Lower lobe of right lung (tissue), 2 donors: Measurements from ENCODE around the gene TRIM40. TPM values are rescaled to one million over a fixed set of nuclear protein-coding genes. Genes with fewer than 3 reads are reported as not detected.
"Not testable (repeated sequence)": the region's sequence is repeated elsewhere in the genome, so short reads cannot be mapped to it uniquely, and the experiment has no call there.

Source experiments
- ATAC-seq, 2 donors: fragments of 200-7000 bp; cut with Tn5 transposase; one replicate each; pipeline ENCODE4 v1.9.1; 2020 to 2022; ENCODE audit warnings: mild to moderate bottlenecking in 2 of 2, moderate library complexity in 2 of 2
- DNase-seq: peaks from one replicate; pipeline ENCODE4 v3.0.0-alpha.2; 2020
- H3K27ac ChIP-seq: fragments of 200-600 bp; one replicate; pipeline ENCODE4 v1.8.0; 2022
- H3K27me3 ChIP-seq: fragments of 200-600 bp; one replicate; pipeline ENCODE4 v1.8.0; 2022; ENCODE audit warnings: low read depth
- H3K36me3 ChIP-seq: fragments of 200-600 bp; one replicate; pipeline ENCODE4 v1.8.0; 2022; ENCODE audit warnings: mild to moderate bottlenecking
- H3K4me1 ChIP-seq: fragments of 200-600 bp; one replicate; pipeline ENCODE4 v1.8.0; 2022
- H3K4me3 ChIP-seq: fragments of 200-600 bp; one replicate; pipeline ENCODE4 v1.8.0; 2022; ENCODE audit warnings: mild to moderate bottlenecking
- H3K9me3 ChIP-seq: fragments of 200-600 bp; one replicate; pipeline ENCODE4 v1.8.0; 2022
- intact Hi-C: fragments of 100-400 bp; cut with DNase I; formaldehyde crosslinking; loops from one replicate; pipeline ENCODE4 v1.11.0; 2022
- total RNA-seq: library from RNA; stranded (reverse); fragmentation: NEBNext Ultra II Directional; extraction: Animal tissue kit (Norgen Biotek cat#: 25700); gene quantifications from one replicate; pipeline ENCODE4 v1.2.1, GENCODE V29; 2021
- TF ChIP-seq, protein P1 (sequence below): fragments of 200-600 bp; IDR thresholded peaks from one replicate; pipeline ENCODE4 v1.8.0; 2022; ENCODE audit warnings: antibody characterized with exemption, mild to moderate bottlenecking
- donor health status: DM: no; HTN: yes; CAD: no; lungs with severe emphysema.

The TRIM40 gene
- total RNA-seq, 1 donor from 2014 or later, result not detected

DNA sequence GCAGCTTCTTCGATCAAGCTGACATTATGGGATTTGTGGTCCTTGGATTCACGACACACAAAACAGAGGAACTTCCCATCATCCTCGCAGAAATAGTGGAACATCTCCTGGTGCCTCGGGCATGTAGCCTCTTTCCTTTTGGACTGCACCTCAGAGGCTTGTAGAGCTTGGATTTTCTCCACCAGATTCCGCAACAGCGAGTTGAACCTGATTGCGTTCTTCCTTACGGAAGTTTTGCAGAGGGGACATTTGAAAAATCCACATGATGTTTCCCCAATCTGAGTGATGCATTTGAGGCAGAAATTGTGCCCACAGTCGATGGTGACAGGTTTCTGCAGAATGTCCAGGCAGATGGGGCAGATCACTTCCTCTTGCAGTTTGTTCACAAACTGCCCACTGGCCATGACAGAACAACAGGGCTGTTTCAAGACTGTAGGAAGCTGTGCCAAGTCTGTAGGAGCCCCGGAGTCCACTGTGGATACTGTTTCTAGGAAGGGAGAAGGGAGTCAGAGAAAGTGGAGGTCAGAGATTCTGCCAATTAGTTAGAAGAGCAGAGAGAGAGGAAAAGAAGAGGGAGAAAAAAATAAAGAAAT is 23.4 kb upstream of the TRIM40 start:
- H3K4me1 ChIP-seq, result no peaks in the 10 kb centered on the region
- H3K9me3 ChIP-seq, result no peaks in the 10 kb centered on the region
- no peak overlapping the region for H3K4me3 ChIP-seq
- peaks cover 35% of the 10 kb centered on the region for H3K27me3 ChIP-seq
- TF ChIP-seq, protein P1, sequence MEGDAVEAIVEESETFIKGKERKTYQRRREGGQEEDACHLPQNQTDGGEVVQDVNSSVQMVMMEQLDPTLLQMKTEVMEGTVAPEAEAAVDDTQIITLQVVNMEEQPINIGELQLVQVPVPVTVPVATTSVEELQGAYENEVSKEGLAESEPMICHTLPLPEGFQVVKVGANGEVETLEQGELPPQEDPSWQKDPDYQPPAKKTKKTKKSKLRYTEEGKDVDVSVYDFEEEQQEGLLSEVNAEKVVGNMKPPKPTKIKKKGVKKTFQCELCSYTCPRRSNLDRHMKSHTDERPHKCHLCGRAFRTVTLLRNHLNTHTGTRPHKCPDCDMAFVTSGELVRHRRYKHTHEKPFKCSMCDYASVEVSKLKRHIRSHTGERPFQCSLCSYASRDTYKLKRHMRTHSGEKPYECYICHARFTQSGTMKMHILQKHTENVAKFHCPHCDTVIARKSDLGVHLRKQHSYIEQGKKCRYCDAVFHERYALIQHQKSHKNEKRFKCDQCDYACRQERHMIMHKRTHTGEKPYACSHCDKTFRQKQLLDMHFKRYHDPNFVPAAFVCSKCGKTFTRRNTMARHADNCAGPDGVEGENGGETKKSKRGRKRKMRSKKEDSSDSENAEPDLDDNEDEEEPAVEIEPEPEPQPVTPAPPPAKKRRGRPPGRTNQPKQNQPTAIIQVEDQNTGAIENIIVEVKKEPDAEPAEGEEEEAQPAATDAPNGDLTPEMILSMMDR, result no peak
- no peak for DNase-seq
- intact Hi-C loops, result no loop called here
- no peak for ATAC-seq
- H3K36me3 ChIP-seq, result no peaks in the 10 kb centered on the region
- H3K27ac ChIP-seq, result no peak overlapping the region

DNA sequence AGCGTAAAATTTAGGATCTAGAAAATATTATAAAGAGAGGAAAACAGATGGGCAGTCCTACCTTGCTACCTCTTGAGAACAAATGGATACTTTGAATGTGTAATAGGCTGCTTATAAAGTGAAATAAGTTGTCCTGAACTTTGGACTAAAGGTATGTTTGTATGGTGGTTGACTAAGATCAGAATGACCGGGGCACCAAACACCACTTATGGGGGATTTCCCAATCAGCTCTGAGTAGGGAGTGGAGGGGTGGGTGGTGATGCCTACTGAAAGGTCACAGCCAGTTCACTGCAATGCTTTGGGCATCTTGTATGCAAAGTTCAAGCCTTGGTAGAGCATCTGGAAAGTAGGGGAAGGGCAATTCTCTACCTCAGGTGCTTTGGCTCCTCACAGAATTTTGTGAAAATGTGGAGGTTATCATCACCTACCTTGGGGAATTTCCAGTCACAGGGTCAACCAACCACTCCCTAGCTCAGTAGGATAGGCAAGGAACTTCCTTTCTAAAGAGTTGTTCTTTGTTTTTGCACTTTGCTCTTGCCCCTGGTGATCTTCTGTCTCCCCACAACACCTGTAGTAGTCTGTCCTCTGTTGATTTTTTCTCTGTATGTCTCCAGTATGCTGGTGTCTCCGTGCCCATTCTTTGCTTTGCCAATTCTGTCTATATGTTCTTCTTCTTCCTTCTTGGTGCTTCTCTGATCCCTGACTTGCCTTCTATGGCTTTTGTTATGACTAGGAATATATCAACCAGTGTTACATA is 22.8 kb upstream of the TRIM40 start, which contains the start of gene TRIM31:
Gene TRIM31 (minus strand): TSS at position 88 of the 757 bp plus-strand sequence. CDS start 285 bp downstream, outside the sequence.
- Histone ChIP-seq H3K36me3 (no peaks in the 10 kb centered on the region), H3K4me1 (no peaks in the 10 kb centered on the region), H3K27ac (no peak within 1 kb of the TSS), H3K27me3 (peaks cover 35% of the 10 kb centered on the region), H3K9me3 (no peaks in the 10 kb centered on the region), H3K4me3 (no peak within 1 kb of the TSS)
- DNase-seq, result no peak
- intact Hi-C loops, result no loop called here
- ATAC-seq, result peak in 1 of 2 donors; percentile 51
- TF ChIP-seq, protein P1, result no peak

DNA sequence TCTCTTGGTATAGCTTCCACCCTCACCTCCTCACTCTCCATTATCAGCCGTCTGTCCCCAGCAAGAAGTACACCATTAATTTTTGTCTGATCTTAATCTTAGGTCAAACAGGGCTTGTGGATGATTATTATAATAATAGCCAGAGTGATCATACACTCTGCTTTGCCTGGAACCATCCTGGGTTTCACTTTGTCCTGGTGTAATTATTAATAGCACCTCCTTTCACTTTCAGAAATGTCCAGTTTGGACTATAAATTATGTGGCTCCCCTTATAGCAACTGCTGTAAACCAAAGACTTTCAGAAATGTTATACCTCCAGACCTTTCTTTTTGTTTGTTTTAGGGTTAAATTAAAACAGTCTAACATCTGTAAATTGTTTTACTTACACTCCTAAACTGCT is 22.1 kb upstream of the TRIM40 start:
- no peaks in the 10 kb centered on the region for H3K36me3 ChIP-seq
- TF ChIP-seq, protein P1, result no peak
- no peak overlapping the region for H3K27ac ChIP-seq
- intact Hi-C loops, result no loop called here
- no peak overlapping the region for H3K4me3 ChIP-seq
- peaks cover 35% of the 10 kb centered on the region for H3K27me3 ChIP-seq
- no peak for DNase-seq
- H3K9me3 ChIP-seq, result no peaks in the 10 kb centered on the region
- H3K4me1 ChIP-seq, result no peaks in the 10 kb centered on the region
- no peak for ATAC-seq

DNA sequence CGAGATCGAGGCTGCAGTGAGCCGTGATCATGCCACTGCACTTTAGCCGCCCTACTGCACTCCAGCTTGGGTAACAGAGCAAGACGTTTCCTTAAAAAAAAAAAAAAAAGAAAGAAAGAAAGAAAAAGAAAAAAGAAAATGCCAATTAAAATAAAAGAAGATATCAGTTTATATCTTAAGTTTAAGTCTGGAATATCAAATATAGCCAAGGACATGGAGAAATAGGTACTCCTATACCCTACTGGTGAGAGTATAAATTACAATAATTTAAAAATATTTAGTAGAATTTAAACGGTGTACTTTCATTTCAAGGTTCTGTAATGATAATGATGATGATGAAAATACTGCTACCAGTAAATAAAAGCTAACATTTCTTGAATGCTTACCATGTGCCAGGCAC is 19.2 kb upstream of the TRIM40 start:
- intact Hi-C loops, result no loop called here
- no peak for ATAC-seq

DNA sequence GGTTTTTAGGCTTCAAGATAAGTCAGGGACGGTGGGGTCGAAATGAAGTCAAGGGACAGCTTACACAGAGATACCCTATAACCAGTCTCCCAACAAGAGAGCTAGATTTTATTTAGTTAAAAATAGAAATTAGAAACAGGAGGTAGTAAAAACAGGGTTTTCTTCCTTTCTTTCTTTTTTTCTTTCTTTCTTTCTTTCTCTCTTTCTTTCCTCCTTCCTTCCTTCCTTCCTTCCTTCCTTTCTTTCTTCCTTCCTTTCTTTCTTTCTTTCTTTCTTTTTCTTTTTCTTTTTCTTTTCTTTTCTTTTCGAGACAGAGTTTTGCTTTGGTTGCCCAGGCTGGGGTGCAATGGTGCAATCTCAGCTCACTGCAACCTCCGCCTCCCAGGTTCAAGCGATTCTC is 17.2 kb upstream of the TRIM40 start:
- H3K27me3 ChIP-seq, intact Hi-C loops, H3K4me1 ChIP-seq, H3K36me3 ChIP-seq, H3K27ac ChIP-seq, H3K9me3 ChIP-seq, DNase-seq, H3K4me3 ChIP-seq, ATAC-seq: not testable (repeated sequence)

More for the DNA sequence above, 19.2 kb upstream of the TRIM40 start:
- Histone ChIP-seq H3K4me3 (no peak overlapping the region), H3K9me3 (no peaks in the 10 kb centered on the region), H3K27ac (no peak overlapping the region), H3K36me3 (no peaks in the 10 kb centered on the region), H3K4me1 (no peaks in the 10 kb centered on the region), H3K27me3 (peaks cover 10% of the 10 kb centered on the region)
- DNase-seq, result no peak
- TF ChIP-seq, protein P1, result no peak
